HUES64 (cell line): ENCODE results near the gene LYRM4.

ENCODE experiments used
- H3K27ac ChIP-seq: 2 replicates; pipeline ENCODE4 v1.7.0; 2013; ENCODE audit warnings: low read depth, low read length, inconsistent platforms
- H3K27me3 ChIP-seq: 2 replicates; pipeline ENCODE4 v1.6.1; 2013; ENCODE audit warnings: mild to moderate bottlenecking, low read length; ENCODE audit not compliant: insufficient read depth
- H3K36me3 ChIP-seq: 2 replicates; pipeline ENCODE4 v1.6.1; 2013; ENCODE audit warnings: mild to moderate bottlenecking, low read length; ENCODE audit not compliant: insufficient read depth
- H3K4me1 ChIP-seq: 2 replicates; pipeline ENCODE4 v1.6.1; 2013; ENCODE audit warnings: mild to moderate bottlenecking, low read length, moderate library complexity; ENCODE audit not compliant: insufficient read depth
- H3K4me3 ChIP-seq: 2 replicates; pipeline ENCODE4 v1.5.1; 2013; ENCODE audit warnings: mild to moderate bottlenecking, low read length, moderate library complexity
- H3K9ac ChIP-seq: 2 replicates; pipeline ENCODE4 v1.6.1; 2013; ENCODE audit warnings: mild to moderate bottlenecking, low read depth, low read length
- H3K9me3 ChIP-seq: 2 replicates; pipeline ENCODE4 v1.6.1; 2013; ENCODE audit warnings: low read depth, low read length; ENCODE audit not compliant: insufficient read depth
- WGBS: fragments of 150-250, 120-280 bp; methylation state at CpG from one replicate; pipeline ENCODE4 v1.1.7; 2013; ENCODE audit warnings: missing lambda C conversion rate; 5-methylcytosine and 5-hydroxymethylcytosine counted together

Gene LYRM4

GRCh38 chr6:5203546-5203945 lies 57.2 kb downstream of the LYRM4 start:
- Histone ChIP-seq H3K36me3 (peaks cover 11% of the 10 kb centered on the region), H3K9me3 (no peaks in the 10 kb centered on the region), H3K4me3 (no peak overlapping the region), H3K4me1 (peaks cover 31% of the 10 kb centered on the region), H3K27me3 (no peaks in the 10 kb centered on the region), H3K27ac (no peak overlapping the region), H3K9ac (no peak overlapping the region)
- WGBS = 82% methylated on average over 10 of the region's 10 CpGs

DNA sequence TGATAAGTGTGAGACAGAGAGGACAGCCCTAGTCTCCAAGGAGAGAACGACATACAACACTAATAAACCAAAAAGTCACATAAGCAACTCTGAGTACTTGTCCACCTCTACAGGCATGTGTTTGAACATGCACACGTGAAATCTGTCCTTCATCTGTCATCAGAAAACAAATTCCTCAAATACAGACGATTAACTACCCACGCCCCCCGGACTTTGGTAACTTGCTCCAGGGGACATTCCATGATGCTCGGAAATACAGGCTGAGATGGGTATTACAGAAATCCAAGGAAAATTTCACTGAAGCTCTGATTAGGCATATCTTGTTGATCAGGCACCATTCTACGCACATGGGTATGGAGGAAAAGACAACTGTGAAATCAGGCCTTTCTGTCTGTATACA lies 57.8 kb downstream of the LYRM4 start:
- WGBS = 94% methylated on average over 7 of the region's 7 CpGs
- Histone ChIP-seq H3K9me3 (no peaks in the 10 kb centered on the region), H3K4me1 (peaks cover 31% of the 10 kb centered on the region), H3K27me3 (no peaks in the 10 kb centered on the region), H3K27ac (no peak overlapping the region), H3K9ac (no peak overlapping the region), H3K36me3 (peaks cover 6% of the 10 kb centered on the region), H3K4me3 (no peak overlapping the region)

DNA sequence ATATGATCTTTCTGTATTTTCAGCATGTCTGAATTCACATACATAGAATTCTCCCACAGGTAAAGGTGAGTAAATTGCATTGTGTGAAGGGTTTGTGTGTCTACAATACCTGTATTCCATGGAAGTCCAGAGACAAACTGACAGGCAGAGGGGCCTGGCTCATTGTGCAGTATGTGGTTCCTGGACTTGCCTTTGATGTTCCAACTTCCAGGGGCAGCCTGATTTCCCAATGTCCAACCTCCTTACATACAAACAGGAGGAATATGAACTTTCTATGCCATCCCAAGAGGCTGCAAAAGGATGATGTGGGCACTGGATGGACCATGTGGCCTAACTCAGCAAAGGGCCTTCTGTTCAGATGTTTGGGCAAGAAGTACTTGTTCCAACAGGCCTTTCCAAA lies 58.5 kb downstream of the LYRM4 start:
- Histone ChIP-seq H3K27ac (no peak overlapping the region), H3K9me3 (no peaks in the 10 kb centered on the region), H3K36me3 (peaks cover 3% of the 10 kb centered on the region; the same call in 1 of the 2 replicates), H3K9ac (no peak overlapping the region), H3K4me3 (no peak overlapping the region), H3K27me3 (no peaks in the 10 kb centered on the region), H3K4me1 (peaks cover 31% of the 10 kb centered on the region)

- Histone ChIP-seq H3K36me3 (0 out of 2 replicates have a peak, but pooled peaks cover 3% of the 10 kb centered on the region), H3K4me3 (no peak overlapping the region), H3K27ac (no peak overlapping the region), H3K9ac (no peak overlapping the region), H3K9me3 (no peaks in the 10 kb centered on the region), H3K4me1 (peaks cover 29% of the 10 kb centered on the region), H3K27me3 (no peaks in the 10 kb centered on the region)
- WGBS = 92% methylated on average over 5 of the region's 5 CpGs
Observed at GRCh38 chr6:5201271-5201670, 59.5 kb downstream of the LYRM4 start.

DNA sequence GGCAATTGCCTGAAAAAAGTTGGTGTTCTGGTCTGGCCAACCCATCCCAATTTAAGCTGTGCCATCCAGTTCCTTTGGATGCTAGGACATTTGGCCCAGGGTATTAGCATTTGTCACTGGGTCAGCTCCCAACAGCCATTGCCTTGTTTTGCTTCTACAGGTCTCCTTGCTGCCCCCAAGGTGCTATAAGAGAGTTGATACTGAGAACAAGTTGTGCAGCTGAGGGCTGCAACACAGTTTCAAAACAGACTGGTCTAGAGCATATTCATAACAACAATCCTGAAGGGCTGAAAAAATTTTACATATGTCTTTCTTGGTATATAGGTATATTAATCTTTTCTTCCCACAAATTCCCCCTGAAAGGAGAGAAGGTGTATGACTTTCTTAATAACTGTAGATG lies 61.0 kb downstream of the LYRM4 start:
- Histone ChIP-seq H3K27ac (no peak overlapping the region), H3K36me3 (0 out of 2 replicates have a peak, but pooled peaks cover 3% of the 10 kb centered on the region), H3K4me3 (no peak overlapping the region), H3K9ac (no peak overlapping the region), H3K4me1 (peaks cover 14% of the 10 kb centered on the region), H3K9me3 (no peaks in the 10 kb centered on the region), H3K27me3 (no peaks in the 10 kb centered on the region)

GRCh38 chr6:5199283-5199682 lies 61.5 kb downstream of the LYRM4 start:
- Histone ChIP-seq H3K4me3 (no peak overlapping the region), H3K27me3 (no peaks in the 10 kb centered on the region), H3K9ac (no peak overlapping the region), H3K4me1 (peaks cover 10% of the 10 kb centered on the region), H3K27ac (no peak overlapping the region), H3K9me3 (no peaks in the 10 kb centered on the region), H3K36me3 (0 out of 2 replicates have a peak, but pooled peaks cover 3% of the 10 kb centered on the region)
- WGBS = 90% methylated on average over 2 of the region's 2 CpGs

GRCh38 chr6:5197084-5197483 lies 63.7 kb downstream of the LYRM4 start:
- H3K27ac ChIP-seq = no peak overlapping the region
- H3K36me3 ChIP-seq = 0 out of 2 replicates have a peak, but pooled peaks cover 3% of the 10 kb centered on the region
- WGBS = 97% methylated on average over 5 of the region's 5 CpGs
- no peaks in the 10 kb centered on the region for H3K27me3 ChIP-seq
- no peak overlapping the region for H3K4me3 ChIP-seq
- no peaks in the 10 kb centered on the region for H3K9me3 ChIP-seq
- peaks cover 6% of the 10 kb centered on the region; the same call in 1 of the 2 replicates for H3K4me1 ChIP-seq
- H3K9ac ChIP-seq = no peak overlapping the region

DNA sequence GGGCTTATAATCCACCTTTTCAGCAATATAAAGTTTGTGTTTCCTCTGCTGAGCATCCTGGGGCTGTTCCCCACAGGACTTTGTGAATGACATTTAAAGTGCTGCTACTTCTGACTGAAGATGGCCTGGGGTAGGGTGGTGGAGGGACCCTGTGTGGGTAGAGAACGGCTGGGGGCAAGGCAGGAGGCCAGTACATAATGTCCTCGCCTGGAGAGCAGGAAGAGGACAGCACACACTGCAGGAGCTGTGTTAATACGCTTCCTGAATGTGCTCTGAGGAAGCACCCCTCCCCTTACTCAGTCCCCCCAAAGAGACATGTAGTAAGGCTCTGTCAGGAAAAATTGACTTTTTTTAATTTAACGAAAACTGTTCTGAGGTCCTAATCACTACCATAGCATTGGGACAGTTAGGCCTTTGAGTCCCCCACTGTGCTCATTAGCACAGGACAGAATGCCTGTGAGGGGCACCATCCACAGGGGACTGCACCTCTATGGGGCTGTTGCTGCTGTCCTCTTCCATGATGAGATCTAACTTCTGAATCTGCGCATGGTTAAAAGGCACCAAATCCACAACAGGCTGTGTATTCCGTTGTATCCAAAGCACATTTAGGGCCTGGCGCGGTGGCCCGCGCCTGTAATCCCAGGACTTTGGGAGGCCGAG lies 68.5 kb downstream of the LYRM4 start:
- Histone ChIP-seq H3K27ac (0 out of 2 replicates have a peak overlapping the region, but pooled peaks have one; percentile 25), H3K36me3 (no peaks in the 10 kb centered on the region), H3K9ac (no peak overlapping the region), H3K27me3 (no peaks in the 10 kb centered on the region), H3K4me3 (no peak overlapping the region), H3K9me3 (no peaks in the 10 kb centered on the region), H3K4me1 (peaks cover 9% of the 10 kb centered on the region; the same call in 1 of the 2 replicates)
- WGBS = 81% methylated on average over 11 of the region's 11 CpGs

- 96% methylated on average over 3 of the region's 3 CpGs for WGBS
- Histone ChIP-seq H3K27me3 (no peaks in the 10 kb centered on the region), H3K9ac (no peak overlapping the region), H3K36me3 (no peaks in the 10 kb centered on the region), H3K4me3 (no peak overlapping the region), H3K27ac (no peak overlapping the region), H3K9me3 (no peaks in the 10 kb centered on the region), H3K4me1 (peaks cover 9% of the 10 kb centered on the region; the same call in 1 of the 2 replicates)
Observed at GRCh38 chr6:5191722-5192121, 69.0 kb downstream of the LYRM4 start.

DNA sequence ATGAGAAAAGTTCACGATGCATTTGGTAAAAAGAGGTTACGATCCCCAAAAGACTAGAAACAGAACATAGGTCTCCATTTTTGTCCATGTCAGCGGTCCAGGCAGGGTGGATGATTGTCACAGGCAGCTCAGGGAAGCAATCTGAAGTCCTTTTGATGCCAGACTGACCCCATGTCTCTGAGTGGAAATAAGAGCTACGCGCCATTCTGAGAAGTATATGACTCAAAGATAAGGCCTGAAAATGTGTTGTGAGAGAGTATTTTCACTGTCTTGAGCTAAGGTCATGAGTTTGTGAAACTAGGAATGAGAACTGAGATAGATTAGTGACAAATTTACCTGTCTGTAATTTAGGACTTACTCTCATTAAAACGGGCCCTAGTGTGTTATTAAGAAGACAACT lies 69.5 kb downstream of the LYRM4 start:
- Histone ChIP-seq H3K4me1 (peaks cover 9% of the 10 kb centered on the region; the same call in 1 of the 2 replicates), H3K4me3 (no peak overlapping the region), H3K27me3 (no peaks in the 10 kb centered on the region), H3K9ac (no peak overlapping the region), H3K27ac (no peak overlapping the region), H3K9me3 (no peaks in the 10 kb centered on the region), H3K36me3 (no peaks in the 10 kb centered on the region)
- 97% methylated on average over 6 of the region's 6 CpGs for WGBS

GRCh38 chr6:5190507-5190906 lies 70.2 kb downstream of the LYRM4 start:
- H3K4me3 ChIP-seq = no peak overlapping the region
- no peaks in the 10 kb centered on the region for H3K27me3 ChIP-seq
- H3K9ac ChIP-seq = no peak overlapping the region
- H3K27ac ChIP-seq = no peak overlapping the region
- no peaks in the 10 kb centered on the region for H3K36me3 ChIP-seq
- 98% methylated on average over 3 of the region's 3 CpGs for WGBS
- H3K9me3 ChIP-seq = no peaks in the 10 kb centered on the region
- peaks cover 9% of the 10 kb centered on the region; the same call in 1 of the 2 replicates for H3K4me1 ChIP-seq

DNA sequence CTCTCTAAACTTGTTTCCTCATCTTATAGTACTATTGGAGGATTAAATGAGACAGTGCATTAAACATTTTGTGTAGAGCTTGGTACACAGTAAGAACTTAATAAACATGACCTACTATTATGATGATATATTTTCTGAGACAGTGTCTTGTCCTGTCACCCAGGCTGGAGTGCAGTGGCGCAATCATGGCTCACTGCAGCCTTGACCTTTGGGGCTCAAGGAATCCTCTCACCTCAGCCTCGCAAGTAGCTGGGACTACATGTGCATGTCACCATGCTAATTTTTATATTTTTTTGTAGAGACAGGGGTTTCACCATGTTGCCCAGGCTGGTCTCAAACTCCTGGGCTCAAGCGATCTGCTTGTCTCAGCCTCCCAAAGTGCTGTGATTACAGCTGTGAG lies 72.1 kb downstream of the LYRM4 start:
- Histone ChIP-seq H3K27ac (no peak overlapping the region), H3K9me3 (no peaks in the 10 kb centered on the region), H3K4me1 (peaks cover 9% of the 10 kb centered on the region; the same call in 1 of the 2 replicates), H3K4me3 (no peak overlapping the region), H3K9ac (no peak overlapping the region), H3K36me3 (no peaks in the 10 kb centered on the region), H3K27me3 (no peaks in the 10 kb centered on the region)
- 96% methylated on average over 3 of the region's 3 CpGs for WGBS
